ENCODE measurements around the gene TSPEAR. TPM values are rescaled to one million over a fixed set of nuclear protein-coding genes. Genes with fewer than 3 reads are reported as not detected.
A peak's percentile ranks its signal among the peaks of the same experiment; 100 is the strongest.

TSPEAR gene
- total and polyA plus RNA-seq, 10 donors = 0.02 to 0.22 (median 0.03) TPM; not detected in 7

DNA sequence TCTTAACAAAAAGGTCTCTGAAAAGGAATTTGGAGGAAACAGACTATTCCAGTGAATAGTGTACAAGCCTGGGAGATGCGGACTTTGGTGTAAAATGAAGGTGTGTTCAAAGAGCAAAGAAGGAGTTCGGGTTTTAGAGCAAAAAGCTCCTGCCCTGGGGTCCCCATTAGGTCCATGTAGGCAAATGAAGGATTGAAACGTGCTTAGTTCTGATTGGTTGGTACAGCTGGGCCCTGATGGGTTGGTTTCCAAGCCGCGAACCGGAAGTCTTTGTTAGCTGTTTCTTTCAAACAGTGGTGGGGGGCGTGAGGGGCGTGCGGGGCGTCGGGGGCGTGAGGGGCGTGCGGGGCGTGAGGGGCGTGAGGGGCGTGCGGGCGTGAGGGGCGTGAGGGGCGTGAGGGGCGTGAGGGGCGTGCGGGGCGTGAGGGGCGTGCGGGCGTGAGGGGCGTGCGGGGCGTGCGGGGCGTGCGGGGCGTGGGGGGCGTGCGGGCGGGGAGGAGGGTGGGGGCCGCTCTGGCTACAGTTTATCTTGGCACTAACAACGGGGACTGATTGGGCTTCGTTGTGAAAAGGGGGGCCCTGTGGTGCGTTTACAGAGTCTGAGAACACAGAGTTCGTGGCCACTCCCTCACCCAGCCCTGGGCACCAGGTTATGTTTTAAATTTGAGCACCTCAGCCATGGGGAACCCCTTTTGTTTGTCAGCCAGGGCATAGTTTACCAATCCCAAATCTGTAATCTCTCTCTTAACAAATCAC is 226.7 kb downstream of the TSPEAR start:
- Histone ChIP-seq H3K4me1 (peaks cover 0 to 5% (median 0%) of the 10 kb centered on the region in 6 donors), H3K27ac (no peak overlapping the region), H3K4me3 (no peak overlapping the region), H3K27me3 (replicated peaks in 1 of 7) (peaks cover 0 to 13% (median 0%) of the 10 kb centered on the region in 7 donors), H3K9me3 (peaks cover 0 to 8% (median 5%) of the 10 kb centered on the region in 8 donors), H3K36me3 (no peaks in the 10 kb centered on the region)
- WGBS, 5 donors = 86 to 94% (median 87%) methylated on average over 15 to 43 of the region's 43 CpGs
- peak; percentile 11 for DNase-seq
- intact Hi-C loops (cut with DNase I; ENCODE audit: low total_unique reads) = no loop called here
- no peak for TF ChIP-seq POLR2AphosphoS5 (IDR thresholded peaks at IDR 0.05)
- TF ChIP-seq, protein P1, sequence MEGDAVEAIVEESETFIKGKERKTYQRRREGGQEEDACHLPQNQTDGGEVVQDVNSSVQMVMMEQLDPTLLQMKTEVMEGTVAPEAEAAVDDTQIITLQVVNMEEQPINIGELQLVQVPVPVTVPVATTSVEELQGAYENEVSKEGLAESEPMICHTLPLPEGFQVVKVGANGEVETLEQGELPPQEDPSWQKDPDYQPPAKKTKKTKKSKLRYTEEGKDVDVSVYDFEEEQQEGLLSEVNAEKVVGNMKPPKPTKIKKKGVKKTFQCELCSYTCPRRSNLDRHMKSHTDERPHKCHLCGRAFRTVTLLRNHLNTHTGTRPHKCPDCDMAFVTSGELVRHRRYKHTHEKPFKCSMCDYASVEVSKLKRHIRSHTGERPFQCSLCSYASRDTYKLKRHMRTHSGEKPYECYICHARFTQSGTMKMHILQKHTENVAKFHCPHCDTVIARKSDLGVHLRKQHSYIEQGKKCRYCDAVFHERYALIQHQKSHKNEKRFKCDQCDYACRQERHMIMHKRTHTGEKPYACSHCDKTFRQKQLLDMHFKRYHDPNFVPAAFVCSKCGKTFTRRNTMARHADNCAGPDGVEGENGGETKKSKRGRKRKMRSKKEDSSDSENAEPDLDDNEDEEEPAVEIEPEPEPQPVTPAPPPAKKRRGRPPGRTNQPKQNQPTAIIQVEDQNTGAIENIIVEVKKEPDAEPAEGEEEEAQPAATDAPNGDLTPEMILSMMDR (IDR thresholded peaks at IDR 0.05 in 8 of 11, conservative IDR thresholded peaks at IDR 0.05 in 3 of 11) = no peak
- TF ChIP-seq POLR2A (IDR thresholded peaks at IDR 0.05) = no peak

DNA sequence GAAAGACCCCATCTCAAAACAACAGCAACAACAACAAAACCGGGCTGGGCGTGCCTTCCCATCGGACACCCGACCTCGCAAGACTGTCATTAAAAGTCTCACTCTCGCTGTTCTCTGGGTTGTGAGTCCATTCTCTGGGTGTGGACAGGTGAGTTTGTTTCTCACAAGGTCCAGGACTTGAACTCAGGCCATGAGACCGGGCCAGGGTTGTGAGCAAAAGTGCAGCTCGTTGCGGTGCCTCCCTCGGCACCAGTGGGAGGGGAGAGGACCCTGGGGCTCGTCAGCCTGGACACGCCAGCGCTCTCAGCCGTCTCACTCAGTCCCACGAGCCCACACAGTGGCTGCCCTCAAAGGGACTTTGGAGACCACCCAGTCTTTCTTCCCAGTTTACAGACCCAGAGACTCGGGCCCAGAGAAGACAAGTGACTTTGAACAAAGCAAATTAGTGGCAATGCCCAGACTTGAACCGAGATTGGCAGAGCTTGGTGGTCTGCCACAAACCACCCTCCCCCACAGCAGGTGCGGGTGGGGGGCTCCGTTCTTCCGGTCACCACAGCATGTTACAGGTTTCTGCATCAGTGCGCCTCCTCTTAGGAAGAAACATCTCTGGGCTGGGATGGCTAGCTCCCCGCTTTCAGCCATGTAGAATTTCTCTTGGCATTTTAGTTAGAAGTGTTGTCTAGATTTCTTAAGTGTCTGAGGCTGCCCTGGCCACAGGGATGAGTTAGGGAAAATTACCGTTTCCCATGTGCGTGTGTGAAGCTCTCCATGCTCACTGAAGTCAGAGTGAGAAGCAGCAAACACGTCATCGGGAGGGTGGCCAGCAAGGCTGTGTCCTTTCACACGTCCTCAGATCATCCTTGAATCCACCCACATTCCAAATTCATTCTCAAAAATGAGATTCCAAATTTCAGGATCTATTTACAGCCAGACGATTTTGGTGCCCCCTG is 227.8 kb downstream of the TSPEAR start:
- TF ChIP-seq POLR2A (IDR thresholded peaks at IDR 0.05) (no peak), POLR2AphosphoS5 (IDR thresholded peaks at IDR 0.05) (no peak)
- TF ChIP-seq, protein P1 (IDR thresholded peaks at IDR 0.05 in 8 of 11, conservative IDR thresholded peaks at IDR 0.05 in 3 of 11) = no peak
- peak; percentile 43 for DNase-seq
- peaks cover 0 to 8% (median 5%) of the 10 kb centered on the region in 8 donors for H3K9me3 ChIP-seq
- intact Hi-C loops (cut with DNase I; ENCODE audit: low total_unique reads) = no loop called here
- no peaks in the 10 kb centered on the region for H3K36me3 ChIP-seq
- no peak overlapping the region for H3K4me3 ChIP-seq
- no peak overlapping the region for H3K27ac ChIP-seq
- H3K4me1 ChIP-seq = peaks cover 0 to 9% (median 0%) of the 10 kb centered on the region in 6 donors
- WGBS, 5 donors = 75 to 84% (median 82%) methylated on average over 28 of the region's 28 CpGs
- peaks cover 0 to 13% (median 0%) of the 10 kb centered on the region in 7 donors for H3K27me3 ChIP-seq (replicated peaks in 1 of 7)

DNA sequence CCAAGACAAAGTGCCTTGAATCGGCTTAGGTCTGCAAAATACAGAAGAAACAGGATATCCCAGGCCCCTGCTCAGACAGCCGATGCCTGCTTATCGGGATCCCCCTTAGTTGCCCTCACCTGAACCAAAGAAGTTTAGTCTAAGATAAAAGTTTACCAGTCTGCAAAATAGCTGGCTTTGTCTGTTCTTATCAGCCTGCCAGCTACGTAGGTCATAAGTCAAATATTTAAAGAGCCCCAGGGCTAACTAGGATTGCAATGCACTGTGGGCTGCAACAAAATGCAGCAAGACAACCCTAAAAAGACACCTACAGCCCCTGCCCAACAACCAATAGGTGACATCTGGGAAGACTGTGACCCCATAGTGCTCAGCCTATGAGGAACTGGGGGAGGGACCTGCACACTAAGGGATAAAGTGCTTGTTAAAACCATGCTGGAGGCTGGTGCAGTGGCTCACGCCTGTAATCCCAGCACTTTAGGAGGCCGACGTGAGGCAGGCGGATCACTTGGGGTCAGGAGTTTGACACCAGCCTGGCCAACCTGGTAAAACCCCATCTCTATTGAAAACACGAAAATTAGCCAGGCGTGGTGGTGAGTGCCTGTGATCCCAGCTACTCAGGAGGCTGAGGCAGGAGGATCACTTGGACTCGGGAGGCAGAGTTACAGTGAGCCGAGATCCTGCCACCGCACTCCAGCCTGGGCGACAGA is 228.6 kb downstream of the TSPEAR start:
- intact Hi-C loops (cut with DNase I; ENCODE audit: low total_unique reads) = no loop called here
- peak; percentile 39 for DNase-seq
- no peak overlapping the region for H3K4me3 ChIP-seq
- peaks cover 0 to 13% (median 0%) of the 10 kb centered on the region in 7 donors for H3K27me3 ChIP-seq (replicated peaks in 1 of 7)
- 80 to 91% (median 83%) methylated on average over 14 of the region's 14 CpGs for WGBS, 5 donors
- no peak overlapping the region for H3K27ac ChIP-seq
- H3K9me3 ChIP-seq = peaks cover 0 to 1% (median under 1%) of the 10 kb centered on the region in 8 donors
- no peaks in the 10 kb centered on the region for H3K36me3 ChIP-seq
- H3K4me1 ChIP-seq = peaks cover 0 to 9% (median 0%) of the 10 kb centered on the region in 6 donors
- TF ChIP-seq POLR2AphosphoS5 (IDR thresholded peaks at IDR 0.05) = no peak
- no peak for TF ChIP-seq POLR2A (IDR thresholded peaks at IDR 0.05)
- TF ChIP-seq, protein P1 (IDR thresholded peaks at IDR 0.05 in 8 of 11, conservative IDR thresholded peaks at IDR 0.05 in 3 of 11) = no peak

All from spleen (tissue), 11 donors.